HG03558 (cell line): ENCODE measurements around the gene LYSMD4.
"Not testable (repeated sequence)": the region's sequence is repeated elsewhere in the genome, so short reads cannot be mapped to it uniquely, and the experiment has no call there.

Source experiments
- ATAC-seq: cut with Tn5 transposase; IDR thresholded peaks from one replicate; pipeline ENCODE4 v1.9.1; 2021; ENCODE audit warnings: moderate number of reproducible peaks; ENCODE audit not compliant: unreplicated experiment; ENCODE audit errors: extremely low read depth

The LYSMD4 gene

DNA sequence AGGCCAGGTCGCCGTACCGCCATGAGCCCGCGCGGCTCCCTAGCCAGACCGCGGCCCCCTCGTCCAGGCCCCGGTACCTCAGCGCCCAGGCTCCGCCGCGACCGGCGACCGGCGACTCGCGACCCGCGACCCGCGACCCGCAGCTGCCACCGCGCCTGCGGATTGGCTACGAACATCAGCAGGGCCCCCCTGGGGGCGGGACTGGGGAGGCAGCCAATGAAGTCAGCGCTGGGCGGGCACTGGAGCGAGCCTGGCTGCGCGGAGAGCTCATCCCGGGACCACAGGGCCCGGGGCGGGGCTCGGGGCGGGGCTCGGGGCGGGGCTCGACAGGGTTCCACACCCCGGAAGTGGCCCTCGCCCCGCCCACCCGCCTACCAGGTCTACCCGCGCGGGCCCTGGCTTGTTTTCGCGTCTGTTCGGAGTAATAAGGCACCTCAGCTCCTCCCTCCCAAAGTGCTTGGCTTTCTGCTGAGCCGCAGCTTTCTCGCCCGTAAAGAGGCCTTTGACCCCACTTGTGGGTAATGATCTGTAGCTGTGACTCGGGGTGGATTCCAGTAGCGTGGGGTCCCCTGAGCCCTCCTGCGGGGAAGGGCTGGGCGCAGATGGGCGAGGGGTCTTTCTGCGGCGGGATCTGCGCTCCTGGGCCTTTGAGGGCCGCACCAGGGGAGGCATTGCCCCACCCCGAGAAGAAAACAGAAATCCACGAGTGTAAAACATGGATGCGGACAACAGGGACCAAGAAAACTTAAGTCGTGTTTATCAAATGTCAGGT is at the start of gene LYSMD4:
Gene LYSMD4, minus strand, starts transcription at position 170 of the 772 bp plus-strand sequence. CDS start 1,438 bp downstream, outside the sequence.
- ATAC-seq = peak; percentile 93

DNA sequence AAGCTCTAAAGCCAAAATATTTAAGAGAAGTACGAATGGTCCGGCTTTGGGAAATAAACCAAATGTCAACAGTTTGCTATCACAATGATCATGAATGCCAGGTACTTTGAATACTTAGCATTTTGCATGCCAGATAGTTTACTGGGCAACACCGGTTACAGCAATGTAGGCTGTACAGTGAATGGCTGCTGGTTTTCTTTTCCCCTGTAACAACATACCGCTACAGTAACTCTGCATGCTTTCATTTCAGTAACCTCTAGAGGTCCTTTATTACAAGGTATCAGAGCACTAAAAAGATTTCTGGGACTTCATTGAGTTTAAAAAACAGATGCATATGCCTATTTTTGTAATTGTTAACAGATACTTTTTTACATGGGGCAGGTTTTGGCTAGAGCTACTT is 48.8 kb upstream of the LYSMD4 start:
- not testable (repeated sequence) for ATAC-seq

DNA sequence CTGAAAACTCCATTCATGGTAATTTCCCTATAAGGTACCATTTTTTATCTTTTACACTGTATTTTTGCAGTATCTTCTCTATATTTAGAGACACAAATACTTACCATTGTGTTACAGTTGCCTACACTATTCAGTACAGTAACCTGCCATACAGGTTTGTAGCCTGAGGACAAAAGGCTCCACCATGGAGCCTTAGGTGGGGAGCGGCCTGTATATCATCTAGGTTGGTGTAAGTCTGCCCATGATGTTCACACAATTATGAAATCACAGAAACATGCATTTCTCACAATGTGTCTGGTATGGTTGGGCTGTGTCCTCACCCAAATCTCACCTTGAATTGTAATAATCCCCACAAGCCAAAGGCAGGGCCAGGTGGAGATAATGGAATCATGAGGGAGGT is 43.9 kb upstream of the LYSMD4 start:
- no peak for ATAC-seq

DNA sequence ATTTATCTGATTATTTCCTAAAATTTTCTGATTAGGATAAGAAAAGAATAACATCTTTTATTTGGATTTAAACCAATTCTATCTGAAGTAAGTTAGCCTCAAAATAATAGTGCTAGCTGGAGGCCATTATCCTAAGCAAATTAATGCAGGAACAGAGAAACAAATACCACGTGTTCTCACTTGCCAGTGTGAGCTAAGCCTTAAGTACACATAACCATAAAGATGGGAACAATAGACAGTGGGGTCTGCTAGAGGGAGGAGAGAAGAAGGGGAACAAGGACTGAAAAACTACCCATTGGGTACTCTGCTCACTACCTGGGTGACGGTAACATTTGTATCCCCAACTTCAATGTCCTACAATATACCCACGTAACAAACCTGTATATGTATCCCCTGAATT is 31.3 kb upstream of the LYSMD4 start:
- no peak for ATAC-seq

DNA sequence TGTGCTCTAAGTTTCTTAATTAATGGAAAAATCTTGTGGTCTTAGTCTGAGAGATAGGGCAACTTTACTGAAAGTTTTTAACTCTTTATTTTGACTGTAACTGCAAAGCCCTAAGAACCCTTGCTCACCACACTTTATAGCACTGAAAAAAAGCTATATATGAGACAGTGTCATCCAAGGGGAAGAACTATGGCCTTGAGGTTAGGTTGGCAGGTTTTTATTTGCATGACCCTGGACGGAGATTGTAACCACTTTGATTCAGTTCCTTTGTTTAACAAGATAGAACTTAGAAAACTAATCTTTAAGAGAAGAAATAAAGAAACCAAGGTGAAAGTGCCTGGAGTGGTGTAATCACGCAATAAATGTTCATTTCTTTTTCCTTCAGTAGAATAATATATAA is 30.6 kb upstream of the LYSMD4 start:
- ATAC-seq = no peak

DNA sequence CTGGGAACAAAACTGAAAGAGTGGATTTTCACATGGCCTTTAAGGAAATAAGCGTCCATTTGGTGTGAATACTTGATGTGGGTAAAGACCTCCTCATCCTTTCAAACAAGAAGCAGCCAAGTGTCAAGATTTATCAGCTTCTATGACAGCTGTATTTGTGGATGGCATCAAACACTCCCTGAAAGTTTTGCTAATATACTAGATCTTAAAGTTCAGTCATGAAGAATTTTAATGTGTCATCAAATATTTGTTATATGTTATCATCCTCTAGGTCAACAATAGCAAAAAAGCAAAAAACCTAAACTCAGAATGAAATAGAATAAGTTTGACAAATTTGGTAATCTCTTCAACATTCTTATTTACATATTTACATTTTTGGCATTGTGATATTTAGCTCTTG is 29.1 kb upstream of the LYSMD4 start:
- ATAC-seq = no peak

DNA sequence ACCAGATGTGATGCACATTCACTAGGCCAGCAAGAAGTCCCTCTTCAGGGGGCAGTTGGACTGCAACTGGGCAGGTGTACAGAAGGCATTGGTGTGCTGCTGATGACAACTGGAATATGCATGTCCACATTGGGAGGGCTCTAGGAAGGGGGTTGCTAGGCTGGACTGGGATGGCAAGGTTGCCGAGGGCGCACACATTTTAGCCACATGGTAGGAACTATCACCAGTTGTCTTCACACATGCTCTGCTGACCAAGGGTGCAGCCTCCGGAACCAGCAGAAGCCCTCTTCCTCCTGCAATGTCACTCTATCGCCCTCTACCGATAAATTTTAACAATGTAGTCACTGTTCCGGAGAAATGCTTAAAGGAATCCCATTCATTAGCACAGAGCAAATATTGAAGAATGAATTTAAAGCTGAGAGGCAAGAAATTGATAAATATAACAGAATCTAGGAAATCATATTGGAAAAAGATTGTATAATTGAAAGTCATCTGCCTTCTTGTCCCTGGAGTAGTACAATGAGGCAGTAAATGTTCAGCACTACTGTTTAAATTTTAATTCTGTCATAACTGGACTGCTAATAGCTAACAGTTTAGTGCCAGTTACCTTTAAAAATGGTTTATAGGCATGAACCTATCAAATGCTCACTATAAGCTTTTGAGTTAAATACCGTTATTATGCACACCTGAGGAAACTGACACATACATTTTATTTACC is 22.6 kb upstream of the LYSMD4 start:
- no peak for ATAC-seq

DNA sequence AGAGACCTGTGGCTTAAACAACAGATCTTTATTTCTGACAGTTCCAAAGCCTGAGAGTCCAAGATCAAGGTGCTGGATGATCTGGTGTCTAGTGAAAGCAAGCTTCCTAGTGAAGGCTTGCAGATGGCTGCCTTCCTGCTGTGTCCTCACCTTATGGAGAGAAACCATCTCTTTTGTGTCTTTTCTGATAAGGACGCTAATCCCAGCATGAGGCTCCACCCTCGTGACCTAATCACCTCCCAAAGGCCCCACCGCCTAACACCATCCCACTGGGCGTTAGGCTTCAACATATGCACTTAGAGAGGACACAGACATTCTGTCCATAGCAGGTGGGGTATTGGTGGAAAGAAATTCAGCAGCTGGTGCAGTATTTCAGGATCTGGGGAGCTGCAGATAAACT is 19.8 kb upstream of the LYSMD4 start:
- ATAC-seq = no peak

DNA sequence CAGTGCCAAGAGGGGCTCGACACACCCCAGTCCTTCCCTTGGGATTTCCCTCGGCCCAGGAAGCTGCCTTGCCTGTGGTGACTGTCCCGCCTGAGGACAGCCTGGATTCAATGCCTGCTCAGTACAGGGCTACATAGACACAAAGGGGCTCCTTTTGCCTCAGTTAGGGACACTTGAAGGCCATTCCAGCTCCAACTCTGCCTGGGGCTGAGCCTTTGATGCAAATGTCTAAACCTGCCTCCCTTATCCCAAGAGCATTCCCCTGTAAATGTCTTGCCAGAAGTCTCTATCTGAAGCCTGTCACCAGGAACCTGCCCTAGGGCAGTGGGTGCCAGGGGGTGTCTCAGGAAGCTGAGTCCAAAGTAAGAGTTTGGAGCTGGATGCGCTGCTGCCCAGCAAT is 19.3 kb upstream of the LYSMD4 start:
- no peak for ATAC-seq

DNA sequence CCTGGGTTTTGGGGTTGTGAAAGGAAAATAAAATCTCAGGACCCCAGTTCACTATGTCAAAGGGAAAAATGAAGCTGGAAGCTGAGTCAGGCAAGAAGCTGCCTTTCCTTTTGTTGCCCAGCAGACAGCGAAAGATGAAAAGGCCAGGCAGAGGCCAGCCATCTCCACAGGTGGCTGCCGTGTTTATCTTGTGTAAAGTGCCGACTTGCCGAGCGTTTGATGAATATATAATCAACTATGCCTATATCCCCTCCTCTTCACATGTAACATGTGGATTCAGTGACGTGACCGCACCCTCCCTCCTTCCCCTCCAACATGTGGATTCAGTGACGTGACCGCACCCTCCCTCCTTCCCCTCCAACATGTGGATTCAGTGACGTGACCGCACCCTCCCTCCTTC is 17.1 kb upstream of the LYSMD4 start:
- ATAC-seq = not testable (repeated sequence)

DNA sequence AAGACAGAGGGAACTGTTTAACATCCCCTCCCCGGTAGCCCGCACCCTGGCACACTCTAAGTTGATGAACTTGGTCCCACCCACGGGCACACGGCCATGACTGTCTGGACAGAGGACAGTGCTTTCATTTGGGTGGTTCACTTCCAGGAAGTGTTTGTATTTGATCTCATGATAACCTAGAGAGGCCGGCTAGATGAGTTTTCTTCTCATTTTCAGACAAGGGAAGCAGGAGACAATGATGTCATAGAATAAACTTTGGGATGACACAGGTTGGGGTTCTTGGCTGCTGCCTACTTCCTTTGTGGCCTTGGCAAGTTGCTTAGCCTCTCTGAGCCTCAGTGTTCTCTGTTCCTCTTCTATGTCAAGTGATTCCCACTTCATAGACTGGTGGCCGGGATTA is 16.1 kb upstream of the LYSMD4 start:
- ATAC-seq = no peak

DNA sequence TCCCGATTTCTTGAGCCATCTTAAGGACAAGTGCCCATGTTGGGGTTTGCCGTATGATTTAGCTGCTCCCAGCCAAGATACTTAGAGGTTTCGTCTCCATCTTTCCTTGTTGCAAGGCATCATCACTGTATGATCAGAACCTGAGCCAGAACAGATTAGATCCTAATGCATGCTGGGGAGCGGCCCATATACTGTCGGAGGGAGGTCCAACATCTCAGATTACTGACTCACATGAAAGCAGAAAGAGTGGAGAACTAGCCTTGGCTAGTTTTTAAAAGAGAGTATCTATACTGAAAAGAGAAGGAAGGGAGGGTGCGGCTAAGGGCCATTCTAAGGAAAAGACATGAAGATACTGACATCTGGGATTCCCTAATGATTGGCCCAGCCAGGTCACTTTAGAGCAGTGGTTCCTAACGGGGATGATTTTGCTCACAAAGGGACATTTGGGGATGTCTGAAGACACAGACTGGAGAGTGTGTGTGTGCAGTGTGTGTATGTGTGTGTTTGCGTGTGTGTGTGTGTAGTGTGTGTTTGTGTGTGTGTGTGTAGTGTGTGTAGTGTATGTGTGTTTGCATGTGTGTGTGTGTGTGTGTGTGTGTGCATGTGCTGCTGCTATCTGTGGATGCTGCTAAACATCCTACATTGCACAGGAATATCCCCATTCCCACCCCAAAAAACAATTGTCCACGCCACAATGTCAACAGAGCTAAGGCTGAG is 12.3 kb upstream of the LYSMD4 start:
- ATAC-seq = no peak

DNA sequence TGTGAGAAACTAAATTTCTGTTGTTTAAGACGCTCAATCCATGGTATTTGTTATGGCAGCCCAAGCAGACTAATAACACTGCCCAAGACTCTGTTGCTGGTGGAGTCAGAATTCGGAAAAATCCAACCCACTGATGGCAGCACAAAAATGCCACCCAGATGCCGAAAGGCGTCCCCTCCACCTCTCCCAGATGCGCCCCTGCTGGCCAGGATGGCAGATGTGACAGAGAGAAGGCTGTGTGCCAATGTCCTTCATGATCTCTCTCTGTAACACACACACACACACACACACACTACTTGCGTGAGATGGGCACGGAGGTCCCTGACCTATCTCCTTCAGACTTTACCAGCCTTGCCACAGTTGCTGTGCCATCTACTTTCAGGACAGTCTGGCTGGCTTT is 10.9 kb upstream of the LYSMD4 start:
- ATAC-seq = no peak

DNA sequence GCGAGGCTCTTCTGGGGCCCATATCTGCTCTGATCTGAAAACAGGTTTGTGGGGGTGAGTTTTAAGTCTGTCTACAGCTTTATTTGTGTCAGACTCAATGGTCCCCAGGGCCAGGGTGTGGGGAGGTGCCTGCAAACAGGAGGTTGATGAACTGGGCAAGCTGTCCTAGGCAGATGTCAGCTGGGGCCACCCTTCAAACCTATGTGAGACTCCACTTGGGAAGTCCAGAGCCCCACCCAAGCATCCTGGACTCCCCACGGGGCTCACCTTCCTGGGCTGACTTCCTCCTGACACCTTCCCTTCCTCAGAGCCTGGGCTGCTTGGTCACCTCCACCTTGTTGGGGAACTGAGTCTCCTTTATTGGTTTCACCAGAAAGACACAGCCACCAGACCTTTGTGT is 8.6 kb upstream of the LYSMD4 start:
- ATAC-seq = no peak

DNA sequence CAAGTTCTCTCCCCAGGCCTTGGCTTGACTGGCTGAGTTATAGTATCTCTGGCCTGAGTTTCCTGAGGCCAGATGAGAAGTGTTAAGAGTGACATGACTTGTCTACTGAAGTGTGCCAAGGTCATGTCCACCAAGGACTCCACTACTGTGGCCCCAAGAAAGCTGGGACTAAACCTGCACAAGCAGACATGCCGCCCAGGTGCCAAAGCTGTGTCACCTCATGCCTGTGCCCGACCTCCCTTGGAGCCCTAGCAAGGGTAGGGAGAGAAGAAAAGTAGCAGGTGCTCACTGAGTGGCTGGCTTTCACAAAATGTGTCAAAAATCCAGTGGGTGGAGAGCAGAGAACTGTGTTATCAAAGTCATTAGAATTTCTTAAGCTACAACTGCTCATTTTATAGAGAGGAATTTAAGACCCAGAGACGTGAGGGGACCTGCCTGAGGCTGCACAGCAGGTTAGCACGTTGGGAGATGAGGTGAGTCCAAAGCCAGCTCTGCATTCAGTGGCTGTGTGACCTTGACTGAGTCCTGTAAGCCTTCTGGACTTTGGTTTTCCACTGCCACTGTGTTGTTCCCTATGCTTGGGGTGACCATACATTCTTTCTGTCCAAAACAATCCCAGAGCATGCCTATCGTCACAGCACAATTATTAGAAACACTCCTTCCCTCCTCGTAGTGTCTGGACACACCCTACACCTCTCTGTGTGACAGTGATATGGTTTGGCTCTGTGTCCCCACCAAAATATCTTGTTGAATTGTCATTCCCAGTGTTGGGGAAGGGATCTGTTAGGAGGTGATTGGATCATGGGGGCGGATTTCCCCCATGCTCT is 5.0 kb upstream of the LYSMD4 start:
- ATAC-seq = no peak

DNA sequence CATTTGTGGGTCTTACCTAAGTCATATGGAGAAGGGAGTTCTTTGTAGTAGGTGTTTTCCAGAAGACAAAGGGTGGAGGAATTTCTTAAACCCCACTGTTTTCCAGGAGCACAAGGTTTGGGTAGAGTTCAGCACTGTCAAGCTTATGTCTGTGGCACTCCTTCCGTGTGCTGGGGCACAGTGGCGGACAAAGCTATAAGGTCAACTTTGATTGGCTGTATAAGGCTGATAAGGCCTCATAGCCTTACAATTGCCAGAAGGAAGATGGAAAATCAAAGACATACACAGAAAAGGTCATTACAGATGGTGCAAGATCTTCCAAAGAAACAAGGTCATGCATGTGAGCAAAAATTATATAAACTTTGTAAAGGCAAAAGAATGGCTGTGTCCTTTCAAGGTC is 3.5 kb upstream of the LYSMD4 start:
- no peak for ATAC-seq

DNA sequence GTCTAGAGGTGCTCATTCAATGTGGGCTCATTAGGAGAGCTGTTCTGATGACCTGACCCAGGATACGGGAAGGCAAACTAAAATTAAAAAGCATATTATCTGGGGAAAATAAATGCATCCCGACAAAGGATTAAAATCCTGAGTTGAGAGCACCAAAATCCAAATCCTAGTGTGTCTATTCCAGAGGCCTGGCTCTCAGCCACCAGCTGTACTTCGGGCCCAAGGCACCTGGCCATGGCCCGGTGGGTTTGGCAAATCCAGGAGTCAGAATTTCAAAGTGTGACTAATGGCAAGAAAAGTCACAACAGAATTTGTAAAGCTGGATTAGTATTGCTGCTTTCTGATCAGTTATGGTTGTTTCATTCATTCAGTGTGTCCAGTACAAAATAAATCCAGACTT is 2.6 kb upstream of the LYSMD4 start:
- ATAC-seq = no peak

DNA sequence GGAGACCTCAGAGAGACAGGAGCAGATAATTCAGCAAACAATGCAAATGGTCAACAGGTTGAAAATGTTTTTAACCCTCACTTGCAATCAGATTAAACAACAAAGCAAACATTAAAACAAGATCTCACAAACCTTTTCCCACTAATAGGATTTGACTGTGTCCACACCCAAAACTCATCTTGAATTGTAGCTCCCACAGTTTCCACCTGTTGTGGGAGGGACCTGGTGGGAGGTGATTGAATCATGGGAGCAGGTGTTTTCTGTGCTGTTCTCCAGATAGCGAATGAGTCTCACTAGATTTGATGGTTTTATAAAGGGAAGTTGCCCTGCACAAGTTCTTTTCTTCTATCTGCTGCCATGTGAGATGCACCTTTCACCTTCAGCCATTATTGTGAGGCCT is 1.3 kb upstream of the LYSMD4 start:
- no peak for ATAC-seq

DNA sequence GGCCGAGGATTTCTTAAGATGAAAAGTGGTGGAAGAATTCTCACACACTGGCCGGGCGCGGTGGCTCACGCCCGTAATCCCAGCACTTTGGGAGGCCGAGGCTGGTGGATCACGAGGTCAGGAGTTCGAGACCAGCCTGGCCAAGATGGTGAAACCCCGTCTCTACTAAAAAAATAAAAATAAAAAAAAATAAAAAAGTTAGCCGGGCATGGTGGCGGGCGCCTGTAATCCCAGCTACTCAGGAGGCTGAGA is 729 bp upstream of the LYSMD4 start:
- not testable (repeated sequence) for ATAC-seq

DNA sequence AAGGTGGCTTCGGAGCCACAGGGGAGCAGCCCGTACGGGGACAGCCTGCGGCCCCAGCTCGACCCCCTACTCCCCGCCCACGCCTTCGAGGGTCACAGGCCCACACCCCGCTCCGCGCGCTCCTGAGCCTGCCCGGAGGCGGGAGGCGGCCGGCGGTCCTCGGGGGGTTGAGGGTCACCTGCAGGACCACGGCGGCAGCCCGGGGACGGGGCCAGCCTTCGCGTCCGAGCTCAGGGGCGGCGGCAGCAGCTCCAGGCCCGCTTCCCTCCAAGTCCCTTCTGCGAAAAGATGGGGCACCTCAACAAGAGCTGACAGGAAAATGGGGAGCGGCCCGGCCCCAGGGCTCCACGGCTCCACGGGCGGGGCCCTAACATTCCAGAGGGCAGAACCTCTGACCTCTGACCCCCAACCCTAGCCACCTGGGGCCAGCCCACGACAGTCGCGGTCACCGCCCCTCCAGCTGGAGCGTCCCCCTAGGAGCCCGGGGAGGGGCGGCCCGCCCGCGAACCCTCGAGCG is 428 bp downstream of the LYSMD4 start:
- ATAC-seq = peak; percentile 18
